ENCODE measurements around the gene SPOCK3. TPM values are rescaled to one million over a fixed set of nuclear protein-coding genes. Genes with fewer than 3 reads are reported as not detected.

The SPOCK3 gene
- total RNA-seq, 2 donors from 2014 or later, result 21.1 to 22.5 TPM

DNA sequence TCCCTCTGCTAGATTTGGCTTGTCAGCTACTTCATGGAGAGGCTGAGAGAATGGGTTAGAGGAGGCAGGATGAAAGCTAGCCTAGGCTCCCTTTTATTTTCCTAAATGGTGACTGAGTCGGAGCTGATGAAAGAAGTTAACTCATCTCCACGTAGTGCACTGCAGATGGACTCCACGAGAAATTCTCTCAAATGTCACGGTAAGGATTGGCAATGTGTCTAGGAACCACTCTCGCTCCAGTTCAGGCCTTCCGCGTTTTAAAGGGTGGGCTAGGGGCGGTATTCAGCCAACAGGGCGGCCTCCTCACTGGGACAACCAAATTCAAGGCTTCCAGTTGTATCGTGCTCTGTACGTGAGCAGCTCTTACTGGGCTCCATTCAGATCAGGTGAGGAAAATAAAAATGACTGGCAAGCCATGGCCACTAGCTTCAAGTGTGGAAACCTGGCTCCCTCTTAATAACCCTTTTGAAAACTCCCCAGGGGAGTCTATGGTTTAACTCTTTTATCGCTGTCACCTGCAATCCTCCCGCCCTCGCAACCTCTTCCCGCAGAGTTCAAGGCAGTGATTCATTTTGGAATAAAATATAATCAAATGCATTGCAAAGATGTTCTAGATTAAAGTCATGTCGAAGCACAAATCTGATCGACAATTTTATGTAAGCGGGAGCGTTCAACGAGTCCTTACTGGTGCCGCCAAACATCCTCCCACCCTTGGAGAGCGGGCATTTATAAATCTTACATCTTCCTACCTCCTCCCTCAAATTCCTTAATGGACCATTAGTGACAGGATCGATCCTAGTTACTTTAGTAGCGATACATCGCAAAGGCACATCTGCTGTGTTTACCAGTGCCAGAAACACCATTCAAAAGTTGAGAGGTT lies 1.2 kb downstream of the SPOCK3 start:
- 12 to 13% methylated on average over 21 to 25 of the region's 25 CpGs for WGBS, 2 experiments (ENCODE audit: insufficient coverage in 1 of 2, insufficient read length in 1 of 2)
- H3K27me3 Mint-ChIP-seq (ENCODE audit: insufficient read depth), result peaks cover 27% of the 10 kb centered on the region
- TF ChIP-seq, protein P1, sequence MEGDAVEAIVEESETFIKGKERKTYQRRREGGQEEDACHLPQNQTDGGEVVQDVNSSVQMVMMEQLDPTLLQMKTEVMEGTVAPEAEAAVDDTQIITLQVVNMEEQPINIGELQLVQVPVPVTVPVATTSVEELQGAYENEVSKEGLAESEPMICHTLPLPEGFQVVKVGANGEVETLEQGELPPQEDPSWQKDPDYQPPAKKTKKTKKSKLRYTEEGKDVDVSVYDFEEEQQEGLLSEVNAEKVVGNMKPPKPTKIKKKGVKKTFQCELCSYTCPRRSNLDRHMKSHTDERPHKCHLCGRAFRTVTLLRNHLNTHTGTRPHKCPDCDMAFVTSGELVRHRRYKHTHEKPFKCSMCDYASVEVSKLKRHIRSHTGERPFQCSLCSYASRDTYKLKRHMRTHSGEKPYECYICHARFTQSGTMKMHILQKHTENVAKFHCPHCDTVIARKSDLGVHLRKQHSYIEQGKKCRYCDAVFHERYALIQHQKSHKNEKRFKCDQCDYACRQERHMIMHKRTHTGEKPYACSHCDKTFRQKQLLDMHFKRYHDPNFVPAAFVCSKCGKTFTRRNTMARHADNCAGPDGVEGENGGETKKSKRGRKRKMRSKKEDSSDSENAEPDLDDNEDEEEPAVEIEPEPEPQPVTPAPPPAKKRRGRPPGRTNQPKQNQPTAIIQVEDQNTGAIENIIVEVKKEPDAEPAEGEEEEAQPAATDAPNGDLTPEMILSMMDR (conservative IDR thresholded peaks at IDR 0.05), result no peak
- no peak overlapping the region for H3K27ac Mint-ChIP-seq
- Histone ChIP-seq H3K27ac (ENCODE audit: low read depth, low read length) (no peak overlapping the region), H3K4me1 (ENCODE audit: control insufficient read depth, insufficient read depth, low read length) (peaks cover 14% of the 10 kb centered on the region), H3K9me3 (ENCODE audit: control insufficient read depth, low read length) (no peaks in the 10 kb centered on the region), H3K9ac (ENCODE audit: extremely low read depth, low read length, poor library complexity, severe bottlenecking) (peak overlapping the region; percentile 6), H3K36me3 (ENCODE audit: control insufficient read depth, insufficient read depth, low read length) (no peaks in the 10 kb centered on the region), H3K4me3 (ENCODE audit: low read length) (peak overlapping the region; percentile 86), H3K27me3 (ENCODE audit: control insufficient read depth, insufficient read depth, low read length, poor library complexity, severe bottlenecking) (peaks cover 28% of the 10 kb centered on the region)
- H3K36me3 Mint-ChIP-seq (ENCODE audit: low read depth), result no peaks in the 10 kb centered on the region
- H3K9me3 Mint-ChIP-seq, result no peaks in the 10 kb centered on the region
- H3K4me1 Mint-ChIP-seq, result peaks cover 25% of the 10 kb centered on the region
- H3K4me3 Mint-ChIP-seq, result peak overlapping the region; percentile 86
- DNase-seq, result peak; percentile 67

DNA sequence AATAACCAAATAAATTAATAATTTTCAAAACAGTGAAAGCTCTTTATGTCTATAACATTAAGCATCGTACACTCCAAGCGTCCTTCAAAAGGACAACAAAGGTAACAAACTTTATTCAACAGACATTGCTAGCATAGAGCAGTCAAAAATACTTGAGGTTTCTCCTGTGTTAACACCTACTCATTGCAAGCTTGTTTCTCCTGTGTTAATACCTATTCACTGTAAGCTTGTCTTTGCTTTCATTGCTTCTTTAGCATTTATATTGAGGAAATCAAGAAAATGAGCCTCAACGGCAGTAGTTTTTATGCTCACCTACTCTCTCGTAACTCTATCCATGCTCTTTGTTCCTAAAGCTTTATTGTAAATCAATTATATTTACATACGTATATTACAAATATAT lies 3.5 kb downstream of the SPOCK3 start:
- H3K27ac Mint-ChIP-seq, result no peak overlapping the region
- Histone ChIP-seq H3K4me3 (ENCODE audit: low read length) (no peak overlapping the region), H3K9ac (ENCODE audit: extremely low read depth, low read length, poor library complexity, severe bottlenecking) (no peak overlapping the region), H3K27me3 (ENCODE audit: control insufficient read depth, insufficient read depth, low read length, poor library complexity, severe bottlenecking) (peaks cover 25% of the 10 kb centered on the region), H3K9me3 (ENCODE audit: control insufficient read depth, low read length) (no peaks in the 10 kb centered on the region), H3K4me1 (ENCODE audit: control insufficient read depth, insufficient read depth, low read length) (peaks cover 4% of the 10 kb centered on the region), H3K27ac (ENCODE audit: low read depth, low read length) (no peak overlapping the region), H3K36me3 (ENCODE audit: control insufficient read depth, insufficient read depth, low read length) (no peaks in the 10 kb centered on the region)
- peaks cover 27% of the 10 kb centered on the region for H3K27me3 Mint-ChIP-seq (ENCODE audit: insufficient read depth)
- H3K4me1 Mint-ChIP-seq, result peaks cover 11% of the 10 kb centered on the region
- DNase-seq, result no peak
- no peaks in the 10 kb centered on the region for H3K36me3 Mint-ChIP-seq (ENCODE audit: low read depth)
- H3K4me3 Mint-ChIP-seq, result no peak overlapping the region
- 90 to 96% methylated on average over 2 to 3 of the region's 5 CpGs for WGBS, 2 experiments (ENCODE audit: insufficient coverage in 1 of 2, insufficient read length in 1 of 2)
- no peaks in the 10 kb centered on the region for H3K9me3 Mint-ChIP-seq
- TF ChIP-seq, protein P1 (conservative IDR thresholded peaks at IDR 0.05), result no peak

DNA sequence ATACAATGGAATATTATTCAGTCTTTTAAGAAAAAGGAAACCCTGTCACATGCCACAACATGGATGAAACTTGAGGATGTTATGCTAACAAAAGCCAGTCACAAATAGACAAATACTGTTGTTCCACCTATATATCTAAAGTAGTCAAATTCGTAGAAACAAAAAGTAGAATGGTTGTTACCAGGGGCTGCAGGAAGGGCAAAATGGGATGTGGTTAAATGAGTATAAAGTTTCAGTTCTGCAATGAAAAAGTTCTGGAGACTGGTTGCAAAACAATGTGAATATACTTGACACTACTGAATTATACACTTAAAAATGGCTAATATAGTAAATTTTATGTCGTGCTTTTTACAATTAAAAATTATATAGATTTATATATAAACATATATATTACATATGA lies 12.2 kb downstream of the SPOCK3 start:
- H3K27me3 Mint-ChIP-seq (ENCODE audit: insufficient read depth), result no peaks in the 10 kb centered on the region
- H3K4me1 ChIP-seq (ENCODE audit: control insufficient read depth, insufficient read depth, low read length), result no peaks in the 10 kb centered on the region
- H3K27me3 ChIP-seq (ENCODE audit: control insufficient read depth, insufficient read depth, low read length, poor library complexity, severe bottlenecking), result no peaks in the 10 kb centered on the region
- no peak overlapping the region for H3K4me3 Mint-ChIP-seq
- no peak overlapping the region for H3K4me3 ChIP-seq (ENCODE audit: low read length)
- no peaks in the 10 kb centered on the region for H3K36me3 Mint-ChIP-seq (ENCODE audit: low read depth)
- no peaks in the 10 kb centered on the region for H3K9me3 Mint-ChIP-seq
- 86% methylated on average over 1 of the region's 2 CpGs; no CpG with 5 or more reads in 1 of the 2 experiments for WGBS, 2 experiments (ENCODE audit: insufficient coverage in 1 of 2, insufficient read length in 1 of 2)
- H3K27ac ChIP-seq (ENCODE audit: low read depth, low read length), result no peak overlapping the region
- no peaks in the 10 kb centered on the region for H3K36me3 ChIP-seq (ENCODE audit: control insufficient read depth, insufficient read depth, low read length)
- H3K4me1 Mint-ChIP-seq, result peaks cover 15% of the 10 kb centered on the region
- no peak overlapping the region for H3K9ac ChIP-seq (ENCODE audit: extremely low read depth, low read length, poor library complexity, severe bottlenecking)
- no peak for DNase-seq
- TF ChIP-seq, protein P1 (conservative IDR thresholded peaks at IDR 0.05), result no peak
- H3K9me3 ChIP-seq (ENCODE audit: control insufficient read depth, low read length), result no peaks in the 10 kb centered on the region
- no peak overlapping the region for H3K27ac Mint-ChIP-seq
